K562 (cell line): ENCODE results near the gene PSMA2. TPM values are rescaled to one million over a fixed set of nuclear protein-coding genes. Genes with fewer than 3 reads are reported as not detected.
A peak's percentile ranks its signal among the peaks of the same experiment; 100 is the strongest.

Source experiments
- BACH1 ChIP-seq: fragments of 200-800 bp; sonication (Bioruptor generic); IDR thresholded peaks from 2 replicates; pipeline ENCODE4 v1.6.1; 2016; ENCODE audit warnings: missing genetic modification characterization, missing compliant biosample characterization
- MEF2D ChIP-seq: conservative IDR thresholded peaks from 2 replicates; pipeline ENCODE4 v1.6.1; 2016; ENCODE audit warnings: low read depth, missing genetic modification characterization, missing compliant biosample characterization
- MGA ChIP-seq: fragments of 450-650 bp; IDR thresholded peaks from 2 replicates; pipeline ENCODE4 v1.6.1; 2016; ENCODE audit warnings: mild to moderate bottlenecking, moderate library complexity
- NR2C1 ChIP-seq, 2 experiments: fragments of 450-650 bp; IDR thresholded peaks; 2 replicates each; pipeline ENCODE4 v1.6.1; 2017; ENCODE audit warnings: mild to moderate bottlenecking in 2 of 2, antibody characterized with exemption in 1 of 2, inconsistent platforms in 1 of 2, missing compliant biosample characterization in 1 of 2, missing genetic modification characterization in 1 of 2
- PYGO2 ChIP-seq: fragments of 450-650 bp; IDR thresholded peaks from 2 replicates; pipeline ENCODE4 v1.6.1; 2016; ENCODE audit warnings: mild to moderate bottlenecking, missing genetic modification characterization, moderate library complexity, missing compliant biosample characterization
- RBM14 ChIP-seq: fragments of 200-400 bp; formaldehyde crosslinking; IDR thresholded peaks from 2 replicates; pipeline ENCODE4 v1.6.1; 2018; ENCODE audit warnings: low read depth, mild to moderate bottlenecking, low read length, moderate library complexity, borderline replicate concordance; ENCODE audit not compliant: insufficient read depth
- polyA plus RNA-seq, 8 experiments: library from polyadenylated mRNA; depleted of rRNA in 4 of 8; stranded (reverse) in 5 of 8; unstranded in 3 of 8; fragments of >200 nt; fragmentation: Nextera tagmentation in 2 of 8; fragmentation: Illumina TruSeq in 1 of 8; extraction: Ambion mirVana in 2 of 8; extraction: Trizol in 1 of 8; gene quantifications; 2 replicates each; pipeline versions ENCODE4 v1.2.1 to v1.2.3, GENCODE V29; 2011 to 2014; ENCODE audit warnings: inconsistent platforms in 1 of 8, missing spikeins in 1 of 8
- total RNA-seq, 7 experiments: library from RNA; depleted of rRNA in 6 of 7; stranded (reverse); fragments of >200 nt in 6 of 7; fragmentation: Illumina TruSeq in 2 of 7; extraction: Trizol in 2 of 7; gene quantifications; 2 replicates each; pipeline versions ENCODE4 v1.2.1 to v1.2.3, GENCODE V29; 2011 to 2021; ENCODE audit warnings: low replicate concordance in 1 of 7
- TF ChIP-seq, protein P1 (sequence below): fragments of 450-650 bp; IDR thresholded peaks from 2 replicates; pipeline ENCODE4 v1.6.1; 2017; ENCODE audit warnings: antibody characterized with exemption, mild to moderate bottlenecking
- TF ChIP-seq, protein P2 (sequence below): fragments of 450-650 bp; IDR thresholded peaks from 2 replicates; pipeline ENCODE4 v1.6.1; 2017; ENCODE audit warnings: antibody characterized with exemption

PSMA2 gene
- total and polyA plus RNA-seq, 9 of the 15 experiments (the other 6 are each of a cell fraction or from before 2014, with no cell fraction given), result 91.7 to 1,070 (median 213) TPM

DNA sequence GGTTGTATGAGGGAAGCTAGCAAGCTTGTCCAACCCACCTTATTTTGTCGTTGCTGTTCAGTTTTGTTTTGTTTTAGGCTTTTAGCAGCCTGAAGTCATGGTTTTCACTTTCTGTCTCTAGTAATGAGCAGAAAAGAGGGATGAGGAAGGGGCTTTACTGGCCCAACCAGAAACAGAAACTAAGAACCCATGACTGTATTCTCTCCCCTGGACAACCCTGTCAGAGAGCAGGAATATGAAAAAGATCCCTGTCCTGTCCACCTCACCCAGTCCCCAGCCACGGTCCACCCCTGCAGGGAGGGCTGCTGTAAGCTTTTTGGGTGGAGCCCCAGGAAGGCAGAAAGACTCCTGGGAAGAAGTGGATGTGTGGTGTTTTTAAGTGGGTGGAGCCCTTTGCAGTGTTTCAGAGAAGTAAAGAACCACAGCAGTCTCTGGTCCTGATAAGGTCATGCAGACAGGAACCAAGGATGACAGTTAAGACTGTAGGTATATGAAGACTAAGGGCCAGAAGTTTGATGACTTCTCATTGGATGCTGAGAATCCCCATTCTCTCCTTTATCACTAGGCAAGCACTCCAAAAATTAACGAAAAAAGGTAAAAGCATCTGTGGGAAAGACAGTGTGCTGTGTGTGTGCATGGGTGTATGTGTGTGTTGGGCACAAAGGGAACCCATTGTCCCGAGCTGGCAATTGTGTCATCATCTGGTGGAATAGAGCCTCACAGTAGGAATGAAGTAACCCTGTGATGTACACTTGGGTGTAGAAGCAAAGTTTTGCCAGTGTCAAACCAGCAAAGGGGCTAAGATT, 14.1 kb upstream of the PSMA2 start (continued):
- TF ChIP-seq MGA (peak; percentile 9; the same call in 1 of the 2 replicates), NR2C1 (IDR thresholded peaks at IDR 0.05) (no peak), NR2C1 (tag; IDR thresholded peaks at IDR 0.05) (no peak), RBM14 (no peak), MEF2D (tag) (no peak), BACH1 (no peak), PYGO2 (no peak)
- TF ChIP-seq, protein P1, sequence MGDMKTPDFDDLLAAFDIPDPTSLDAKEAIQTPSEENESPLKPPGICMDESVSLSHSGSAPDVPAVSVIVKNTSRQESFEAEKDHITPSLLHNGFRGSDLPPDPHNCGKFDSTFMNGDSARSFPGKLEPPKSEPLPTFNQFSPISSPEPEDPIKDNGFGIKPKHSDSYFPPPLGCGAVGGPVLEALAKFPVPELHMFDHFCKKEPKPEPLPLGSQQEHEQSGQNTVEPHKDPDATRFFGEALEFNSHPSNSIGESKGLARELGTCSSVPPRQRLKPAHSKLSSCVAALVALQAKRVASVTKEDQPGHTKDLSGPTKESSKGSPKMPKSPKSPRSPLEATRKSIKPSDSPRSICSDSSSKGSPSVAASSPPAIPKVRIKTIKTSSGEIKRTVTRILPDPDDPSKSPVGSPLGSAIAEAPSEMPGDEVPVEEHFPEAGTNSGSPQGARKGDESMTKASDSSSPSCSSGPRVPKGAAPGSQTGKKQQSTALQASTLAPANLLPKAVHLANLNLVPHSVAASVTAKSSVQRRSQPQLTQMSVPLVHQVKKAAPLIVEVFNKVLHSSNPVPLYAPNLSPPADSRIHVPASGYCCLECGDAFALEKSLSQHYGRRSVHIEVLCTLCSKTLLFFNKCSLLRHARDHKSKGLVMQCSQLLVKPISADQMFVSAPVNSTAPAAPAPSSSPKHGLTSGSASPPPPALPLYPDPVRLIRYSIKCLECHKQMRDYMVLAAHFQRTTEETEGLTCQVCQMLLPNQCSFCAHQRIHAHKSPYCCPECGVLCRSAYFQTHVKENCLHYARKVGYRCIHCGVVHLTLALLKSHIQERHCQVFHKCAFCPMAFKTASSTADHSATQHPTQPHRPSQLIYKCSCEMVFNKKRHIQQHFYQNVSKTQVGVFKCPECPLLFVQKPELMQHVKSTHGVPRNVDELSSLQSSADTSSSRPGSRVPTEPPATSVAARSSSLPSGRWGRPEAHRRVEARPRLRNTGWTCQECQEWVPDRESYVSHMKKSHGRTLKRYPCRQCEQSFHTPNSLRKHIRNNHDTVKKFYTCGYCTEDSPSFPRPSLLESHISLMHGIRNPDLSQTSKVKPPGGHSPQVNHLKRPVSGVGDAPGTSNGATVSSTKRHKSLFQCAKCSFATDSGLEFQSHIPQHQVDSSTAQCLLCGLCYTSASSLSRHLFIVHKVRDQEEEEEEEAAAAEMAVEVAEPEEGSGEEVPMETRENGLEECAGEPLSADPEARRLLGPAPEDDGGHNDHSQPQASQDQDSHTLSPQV, result peak; percentile 69
- TF ChIP-seq, protein P2, sequence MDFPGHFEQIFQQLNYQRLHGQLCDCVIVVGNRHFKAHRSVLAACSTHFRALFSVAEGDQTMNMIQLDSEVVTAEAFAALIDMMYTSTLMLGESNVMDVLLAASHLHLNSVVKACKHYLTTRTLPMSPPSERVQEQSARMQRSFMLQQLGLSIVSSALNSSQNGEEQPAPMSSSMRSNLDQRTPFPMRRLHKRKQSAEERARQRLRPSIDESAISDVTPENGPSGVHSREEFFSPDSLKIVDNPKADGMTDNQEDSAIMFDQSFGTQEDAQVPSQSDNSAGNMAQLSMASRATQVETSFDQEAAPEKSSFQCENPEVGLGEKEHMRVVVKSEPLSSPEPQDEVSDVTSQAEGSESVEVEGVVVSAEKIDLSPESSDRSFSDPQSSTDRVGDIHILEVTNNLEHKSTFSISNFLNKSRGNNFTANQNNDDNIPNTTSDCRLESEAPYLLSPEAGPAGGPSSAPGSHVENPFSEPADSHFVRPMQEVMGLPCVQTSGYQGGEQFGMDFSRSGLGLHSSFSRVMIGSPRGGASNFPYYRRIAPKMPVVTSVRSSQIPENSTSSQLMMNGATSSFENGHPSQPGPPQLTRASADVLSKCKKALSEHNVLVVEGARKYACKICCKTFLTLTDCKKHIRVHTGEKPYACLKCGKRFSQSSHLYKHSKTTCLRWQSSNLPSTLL, result no peak
